Urothelium cell line (cell line): Measurements from ENCODE around the gene KCNJ10.

Source experiments
- DNase-seq: peaks from one replicate; pipeline ENCODE4 v3.0.0; 2011; ENCODE audit warnings: low spot score, mixed read lengths
- FAIRE-seq: peaks from 2 replicates; lab custom pipeline; 2011; peaks lifted over from hg19 to GRCh38; lab: Jason Lieb, UNC

The KCNJ10 gene

DNA sequence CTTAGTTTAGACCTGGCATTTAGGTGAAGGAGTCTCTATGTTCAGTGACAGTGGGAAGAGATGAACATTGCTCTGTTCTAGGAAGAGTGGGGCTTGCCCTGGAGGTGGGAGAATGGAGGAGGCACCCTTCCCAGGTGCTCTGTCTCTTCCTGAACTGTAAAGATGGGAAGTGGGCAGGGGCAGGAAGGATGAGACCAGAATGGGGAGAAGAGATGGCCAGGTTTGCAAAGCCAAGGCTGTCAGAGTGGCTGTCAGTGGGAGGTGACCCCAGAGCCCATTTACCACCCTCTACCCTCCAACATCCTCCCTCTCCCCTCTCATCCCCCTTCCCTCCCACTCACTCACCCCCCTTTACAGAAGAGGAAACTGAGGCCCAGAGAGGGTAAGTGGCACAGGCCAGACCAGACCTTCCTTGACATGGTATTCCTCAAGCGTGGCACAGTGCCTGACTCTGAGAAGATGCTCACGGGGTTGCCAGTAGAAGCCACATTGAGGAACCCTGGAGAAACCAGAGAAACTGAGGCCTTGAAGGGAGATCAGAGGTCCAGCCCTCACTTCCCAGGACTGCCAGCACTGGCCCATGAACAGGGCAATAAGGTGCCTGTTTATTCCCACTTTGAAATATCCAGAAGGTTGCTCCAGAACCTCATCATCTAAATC lies 29.9 kb upstream of the KCNJ10 start:
- FAIRE-seq (no peak), DNase-seq (no peak)

DNA sequence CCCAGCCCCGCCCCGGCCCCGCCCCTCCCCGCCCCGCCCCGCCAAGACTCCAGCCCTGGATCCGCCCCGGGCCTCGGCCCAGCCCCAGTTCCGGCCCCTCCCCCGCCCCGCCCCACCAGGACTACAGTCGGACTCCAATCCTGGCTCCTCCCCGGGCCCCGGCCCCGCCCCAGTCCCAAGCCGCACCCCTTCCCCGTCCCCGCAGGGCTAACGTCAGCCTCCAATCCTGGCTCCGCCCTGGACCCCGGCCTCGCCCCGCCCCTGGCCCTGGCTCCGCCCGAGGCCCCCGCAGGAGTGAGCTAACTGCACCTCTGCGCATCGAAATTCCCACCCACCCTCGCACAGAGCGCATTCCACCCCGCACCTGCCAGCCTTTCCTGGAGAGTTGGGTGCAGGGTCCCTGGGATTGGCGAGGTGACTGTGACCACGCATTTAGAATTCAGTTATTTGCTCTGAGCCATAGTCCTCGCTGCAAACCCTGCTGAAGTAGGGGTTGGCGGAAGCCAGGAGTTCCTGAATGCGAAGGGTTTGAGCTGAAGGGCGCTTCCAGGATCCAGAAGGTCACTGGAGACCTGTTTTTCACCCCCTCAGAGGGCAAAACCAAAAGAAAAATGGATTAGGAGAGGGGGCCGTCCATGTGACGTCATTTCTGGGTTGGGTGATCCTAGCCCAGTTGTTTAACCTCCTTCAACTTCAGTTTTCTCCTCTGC lies 29.0 kb upstream of the KCNJ10 start:
- peak; percentile 65 for FAIRE-seq
- DNase-seq = peak; percentile 98

DNA sequence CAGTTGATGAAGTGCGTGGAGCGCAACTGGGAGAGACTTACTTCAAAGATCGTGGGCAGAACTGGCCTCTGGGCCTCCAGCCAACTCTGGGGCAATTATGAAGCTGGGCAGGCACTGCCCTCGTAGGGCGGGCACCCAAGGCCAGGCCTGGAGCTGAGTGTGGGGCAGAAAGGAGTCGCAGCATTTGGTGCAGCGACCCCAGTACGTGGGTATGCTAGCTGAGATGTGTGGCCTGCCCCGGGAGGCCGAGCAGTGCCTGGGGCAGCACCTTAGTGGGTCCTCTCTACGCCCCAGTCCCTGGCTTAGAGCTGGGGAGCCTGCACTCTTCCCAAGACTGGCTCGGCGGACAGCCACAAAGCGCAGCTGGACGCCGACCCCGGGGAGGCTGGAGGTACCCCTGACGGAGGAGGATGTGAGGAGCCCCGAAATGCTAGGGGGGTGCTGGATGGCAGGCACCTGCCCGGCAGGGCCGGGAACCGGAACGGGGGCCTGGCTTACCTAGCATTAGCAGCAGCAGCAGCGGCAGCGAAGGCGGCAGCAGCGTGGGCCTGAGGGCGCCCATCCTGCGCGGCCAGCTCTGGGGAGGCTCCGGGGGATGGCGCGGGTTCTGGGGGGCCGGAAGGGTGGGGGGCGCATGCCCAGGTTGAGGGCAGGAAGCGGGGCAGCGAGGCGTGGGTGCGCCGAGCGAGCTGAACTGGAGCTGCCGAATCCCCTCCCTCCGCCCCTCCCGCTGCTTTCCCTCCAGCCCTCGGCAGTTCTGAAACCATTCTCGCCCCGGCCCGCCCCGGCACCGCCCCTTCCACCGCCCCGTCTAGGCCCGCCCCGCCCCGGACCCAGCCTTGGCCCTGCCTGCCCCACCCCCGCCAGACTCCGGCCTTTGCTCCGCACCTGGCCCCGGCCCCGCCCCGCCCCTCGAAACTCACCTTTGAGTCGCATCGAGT lies 28.2 kb upstream of the KCNJ10 start, which contains the start of gene IGSF8:
Gene IGSF8 (minus strand): TSS at position 709 of the 941 bp plus-strand sequence. CDS start 147 bp downstream, at position 562.
- DNase-seq = peak; percentile 93
- FAIRE-seq = peak; percentile 87

- no peak for FAIRE-seq
- no peak for DNase-seq
Observed at GRCh38 chr1:160097151-160097910, 27.4 kb upstream of the KCNJ10 start.

- FAIRE-seq = no peak
- DNase-seq = no peak
Observed at GRCh38 chr1:160096274-160097116, 26.5 kb upstream of the KCNJ10 start.

GRCh38 chr1:160095382-160096105 lies 25.6 kb upstream of the KCNJ10 start:
- FAIRE-seq = peak; percentile 32
- no peak for DNase-seq

DNA sequence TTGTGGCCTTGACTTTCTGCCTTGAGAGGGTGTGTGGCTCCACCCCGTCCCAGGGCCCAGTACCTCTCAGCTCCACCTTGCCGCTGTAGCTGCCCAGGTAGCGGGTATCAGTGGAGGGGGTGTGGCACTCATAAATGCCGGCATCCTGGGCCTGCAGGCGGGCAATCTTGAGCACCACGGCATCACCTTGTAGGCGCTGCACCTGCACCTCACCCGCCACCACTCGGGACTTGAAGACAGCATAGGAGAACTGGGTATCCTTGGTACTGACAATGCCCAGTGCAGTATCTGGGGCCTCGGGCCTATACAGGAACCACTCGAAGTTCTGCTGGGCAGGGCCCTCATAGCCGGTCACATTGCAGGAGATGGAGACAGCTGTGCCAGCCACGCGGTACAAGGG lies 24.8 kb upstream of the KCNJ10 start:
- FAIRE-seq = no peak
- DNase-seq = no peak

DNA sequence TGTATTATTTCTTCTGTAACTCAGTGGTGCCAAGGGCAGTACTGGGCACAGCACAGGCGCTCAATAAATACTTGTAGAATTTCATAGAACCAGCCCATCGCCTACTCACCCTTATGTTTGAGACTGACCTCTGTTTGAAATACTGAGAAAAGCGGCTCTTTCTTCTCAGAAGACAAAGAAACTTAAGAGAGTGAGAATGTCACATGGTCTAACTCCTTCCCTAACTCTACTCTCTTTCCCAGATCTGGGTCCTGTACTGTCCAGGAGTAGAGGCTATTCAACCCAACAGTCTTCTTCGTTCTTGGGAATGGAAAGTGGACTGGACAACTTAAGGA lies 24.3 kb upstream of the KCNJ10 start:
- no peak for DNase-seq
- no peak for FAIRE-seq

DNA sequence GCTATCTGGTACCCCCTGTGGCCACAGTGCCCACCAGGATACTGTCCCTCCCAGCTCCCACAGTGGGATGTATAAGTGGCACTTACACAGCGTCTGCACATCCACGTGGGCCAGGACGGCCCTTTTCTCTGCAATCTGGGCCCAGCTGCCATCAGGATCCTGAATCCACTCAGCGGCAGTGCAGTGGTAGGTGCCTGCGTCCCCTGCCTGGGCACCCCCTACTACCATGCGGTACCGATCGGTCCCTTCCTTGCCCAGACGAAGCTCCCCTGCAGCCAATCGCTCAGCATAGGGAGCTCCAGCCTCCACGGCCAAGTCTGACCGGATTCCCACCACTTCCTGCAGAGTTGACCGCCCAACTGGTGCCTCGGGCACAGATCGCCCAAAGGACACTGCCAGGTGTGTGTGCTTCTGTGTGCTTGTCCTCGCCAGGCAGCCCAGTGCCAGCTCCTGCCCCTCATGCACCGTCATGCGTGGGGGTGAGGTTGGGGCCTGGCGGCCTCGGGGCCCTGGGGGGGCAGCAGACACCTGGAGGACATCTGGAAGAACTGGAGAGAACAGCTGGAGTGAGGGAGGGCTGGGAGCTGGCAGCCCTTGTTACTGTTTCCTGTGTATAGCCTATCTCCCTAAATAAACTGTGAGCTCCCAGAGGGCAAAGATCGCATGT lies 23.8 kb upstream of the KCNJ10 start:
- DNase-seq (no peak), FAIRE-seq (no peak)

- no peak for DNase-seq
- FAIRE-seq = no peak
Observed at GRCh38 chr1:160093069-160093395, 23.1 kb upstream of the KCNJ10 start.

GRCh38 chr1:160092366-160093068 lies 22.6 kb upstream of the KCNJ10 start:
- FAIRE-seq (no peak), DNase-seq (no peak)

DNA sequence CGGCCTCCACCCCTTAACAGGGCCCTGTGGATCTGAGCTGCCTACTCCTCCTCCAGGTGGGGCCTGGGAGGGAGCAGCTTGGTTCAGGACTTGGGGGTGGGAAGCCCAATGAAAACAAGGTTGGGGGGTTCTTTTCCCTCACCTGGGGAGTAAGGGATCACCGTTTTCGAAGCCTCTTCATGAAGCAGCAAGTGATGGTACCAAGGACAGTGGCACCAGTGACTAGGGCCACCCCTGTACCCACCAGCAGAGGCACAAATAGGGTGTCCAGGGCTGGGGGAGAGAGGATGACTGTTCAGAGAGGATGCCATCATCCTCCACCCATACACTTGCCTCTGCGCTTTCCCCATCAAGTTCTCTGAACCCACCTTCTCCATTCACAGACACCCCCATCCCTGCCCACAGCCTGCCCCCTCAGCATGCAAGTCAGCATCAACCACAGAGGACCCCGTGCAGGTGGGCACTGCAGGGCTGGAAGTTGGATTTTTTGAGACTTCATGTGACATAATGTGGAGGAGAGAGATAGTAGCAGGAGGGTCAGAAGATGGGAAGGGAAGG lies 21.8 kb upstream of the KCNJ10 start:
- FAIRE-seq = no peak
- DNase-seq = no peak

DNA sequence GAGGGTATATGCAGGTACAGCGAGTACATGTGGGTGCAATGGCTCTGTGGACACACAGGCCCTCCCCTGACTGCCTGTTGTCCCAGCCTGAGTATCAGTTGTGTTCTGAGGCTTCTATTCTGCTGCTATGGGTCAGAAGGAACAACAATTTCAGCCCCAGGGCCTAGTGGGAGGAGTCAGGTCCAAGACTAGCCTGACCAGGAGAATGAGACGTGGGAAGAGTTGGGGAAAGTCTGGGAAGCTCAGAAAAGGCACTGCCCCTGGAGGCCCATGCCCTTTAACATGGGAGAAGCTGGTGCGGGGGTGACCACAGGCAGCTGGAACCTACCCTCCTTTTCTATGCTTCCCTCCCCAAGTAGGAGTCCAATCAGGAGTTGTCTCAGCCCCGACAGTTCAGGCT lies 20.8 kb upstream of the KCNJ10 start:
- DNase-seq (no peak), FAIRE-seq (no peak)

DNA sequence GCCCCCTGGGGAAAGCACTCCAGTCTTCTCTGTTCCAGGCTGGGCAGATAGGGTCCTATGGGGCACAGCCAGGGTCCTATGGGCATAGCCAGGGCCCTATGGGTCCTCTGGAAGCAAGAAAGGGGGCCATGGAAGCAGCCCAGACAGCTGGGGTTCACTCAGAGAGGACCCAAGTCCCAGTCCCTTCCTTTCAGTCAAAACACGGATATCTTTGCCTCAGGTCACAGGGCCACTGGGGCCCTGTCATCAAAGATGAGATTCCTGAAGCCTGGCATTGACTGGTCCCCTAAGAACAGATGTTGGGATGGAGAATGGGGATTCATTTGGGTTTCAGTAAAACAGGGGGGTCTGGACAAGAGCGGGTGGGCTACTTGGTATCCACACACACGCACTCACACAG lies 19.9 kb upstream of the KCNJ10 start:
- no peak for DNase-seq
- FAIRE-seq = no peak

GRCh38 chr1:160087118-160087662 lies 17.2 kb upstream of the KCNJ10 start:
- DNase-seq (no peak), FAIRE-seq (no peak)

- DNase-seq (no peak), FAIRE-seq (no peak)
Observed at GRCh38 chr1:160086456-160086892, 16.5 kb upstream of the KCNJ10 start.

DNA sequence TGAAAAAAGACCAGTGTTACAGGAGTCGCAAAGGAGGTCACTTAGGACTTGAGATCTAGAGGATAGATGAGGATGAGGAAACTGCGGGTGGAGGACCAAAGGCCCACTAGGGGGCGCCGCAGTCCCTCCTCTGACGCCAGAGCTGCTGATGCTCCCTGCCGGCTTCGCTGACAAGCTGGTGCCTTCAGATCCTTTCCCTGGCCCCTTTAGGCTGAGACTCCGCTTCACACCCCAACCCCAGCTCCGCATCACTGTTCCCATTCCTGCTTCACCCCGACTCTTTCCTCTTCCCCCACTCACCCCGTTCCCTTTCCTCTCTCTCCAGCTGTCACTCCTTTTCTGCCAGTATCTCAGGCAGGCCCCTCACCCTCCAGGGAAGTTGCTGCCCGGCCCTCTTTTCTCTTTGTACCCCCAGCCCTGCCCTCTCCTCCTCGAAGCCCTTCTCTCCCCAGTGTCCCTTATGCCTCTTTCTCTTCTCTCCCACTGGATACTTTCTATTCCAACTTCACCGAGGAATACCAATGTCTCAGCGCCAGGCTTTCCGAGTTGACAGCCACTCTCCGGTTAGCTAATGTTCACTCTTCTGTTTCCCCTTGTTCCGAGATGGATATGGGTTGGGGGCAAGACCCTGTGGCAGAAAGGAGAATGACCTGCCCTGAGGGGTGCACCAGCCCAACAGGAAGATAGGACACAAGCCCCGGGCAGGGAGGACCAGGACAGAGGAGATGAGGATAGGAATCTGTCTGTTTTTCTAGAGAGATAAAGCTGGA lies 15.9 kb upstream of the KCNJ10 start:
- peak; percentile 23 for FAIRE-seq
- DNase-seq = peak; percentile 82
